NCI-H1436 (cell line): ENCODE measurements around the gene KCTD2.
"Not testable (repeated sequence)": the region's sequence is repeated elsewhere in the genome, so short reads cannot be mapped to it uniquely, and the experiment has no call there.

Experiments used
- DNase-seq: peaks from one replicate; lab custom pipeline; 2025; lab: John Stamatoyannopoulos, UW

The KCTD2 gene

DNA sequence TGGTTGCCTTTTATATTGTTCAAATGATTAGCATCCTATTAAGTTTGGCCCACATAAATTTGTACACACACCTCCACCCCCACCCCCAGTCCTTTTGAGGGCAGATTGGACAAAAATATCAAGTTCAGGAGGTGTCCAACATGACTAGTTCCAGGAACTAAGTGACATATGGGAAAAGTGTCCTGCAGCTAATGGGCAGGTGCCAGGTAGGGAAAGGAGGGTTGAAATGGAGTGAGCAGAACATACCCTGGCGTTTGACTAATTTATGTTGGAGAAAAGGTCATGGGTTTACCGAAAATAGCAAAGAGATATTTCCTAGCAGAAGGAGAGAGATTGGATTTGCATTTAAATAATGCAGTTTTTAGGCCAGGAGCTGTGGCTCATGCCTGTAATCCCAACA, 4.9 kb downstream of the KCTD2 start:
- no peak for DNase-seq

GRCh38 chr17:75059369-75060345, 12.6 kb downstream of the KCTD2 start:
- no peak for DNase-seq

DNA sequence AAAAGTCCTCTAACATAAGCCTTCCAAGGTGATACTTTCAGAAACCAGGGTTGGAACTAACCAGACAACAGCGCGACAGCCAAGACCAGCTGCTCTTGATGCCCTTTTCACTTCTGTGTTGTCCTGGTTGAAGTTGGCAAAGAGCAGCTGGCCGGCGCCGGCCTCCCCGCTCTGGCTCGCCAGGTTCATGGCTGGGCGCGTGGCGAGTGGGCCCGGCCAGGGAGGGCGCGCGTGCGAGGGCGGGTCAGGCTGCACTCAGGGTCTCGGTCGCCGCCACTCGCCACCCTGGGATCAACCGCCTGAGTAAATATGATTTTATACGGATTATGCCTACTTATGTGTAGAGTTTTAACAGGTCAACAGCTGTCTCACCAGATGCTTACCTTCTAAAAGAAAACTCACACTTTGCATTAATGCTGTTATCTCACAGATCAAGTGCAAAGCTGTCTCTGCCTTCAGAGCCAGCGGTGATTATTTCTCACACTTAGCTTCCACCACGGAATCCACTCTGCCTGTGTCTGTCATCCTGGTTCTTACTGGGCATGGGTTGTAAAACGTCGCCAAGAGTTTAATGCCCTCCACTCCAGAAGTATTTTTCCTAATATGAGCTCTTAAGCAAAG, 13.5 kb downstream of the KCTD2 start:
- DNase-seq = no peak

- no peak for DNase-seq
Observed at GRCh38 chr17:75061055-75061438, 14.0 kb downstream of the KCTD2 start.

GRCh38 chr17:75061618-75062017, 14.6 kb downstream of the KCTD2 start:
- DNase-seq = no peak

- DNase-seq = no peak
Observed at GRCh38 chr17:75063201-75063600, 16.2 kb downstream of the KCTD2 start.

DNA sequence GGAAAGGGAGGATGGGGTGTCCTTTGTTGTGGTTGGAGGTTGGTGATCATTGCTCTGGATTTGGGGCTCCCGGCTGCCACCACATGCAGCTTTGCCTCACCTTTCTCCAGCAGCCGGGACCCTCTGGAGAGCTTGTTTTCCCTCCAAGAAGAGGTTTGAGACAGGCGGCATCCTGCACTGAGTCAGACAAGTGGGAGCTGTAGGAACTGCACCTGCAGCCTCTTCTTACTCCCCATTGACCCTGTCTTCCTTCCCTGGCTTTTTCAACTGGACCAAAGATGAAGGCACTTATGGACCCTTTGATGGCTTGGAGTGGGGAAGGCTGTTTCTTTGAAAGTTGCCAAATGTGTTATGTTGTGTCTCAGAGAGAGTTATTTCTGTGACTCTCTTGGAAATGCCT, 16.6 kb downstream of the KCTD2 start:
- DNase-seq = no peak

DNA sequence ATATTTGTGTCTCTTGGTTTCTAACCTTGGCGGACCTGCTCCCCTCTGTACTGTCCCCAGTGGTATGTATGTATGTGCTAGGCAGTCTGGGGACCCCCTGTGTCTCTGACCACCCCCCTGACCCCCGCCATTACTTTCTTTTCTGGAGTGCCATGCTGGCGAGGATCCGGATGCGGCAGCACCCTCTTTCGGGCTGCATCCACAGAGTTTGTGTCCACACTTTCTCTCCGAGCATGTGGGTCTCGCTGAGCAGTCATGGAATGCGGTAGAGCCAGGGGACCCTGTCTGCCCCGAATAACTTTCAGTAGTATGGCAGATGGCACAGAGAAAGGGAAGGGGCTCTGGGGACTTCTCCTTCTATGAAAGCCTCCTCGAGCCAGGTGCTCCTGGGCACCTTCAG, 17.0 kb downstream of the KCTD2 start:
- DNase-seq = no peak

- DNase-seq = no peak
Observed at GRCh38 chr17:75064460-75064859, 17.4 kb downstream of the KCTD2 start.

- DNase-seq = no peak
Observed at GRCh38 chr17:75064867-75065561, 18.0 kb downstream of the KCTD2 start.

GRCh38 chr17:75065562-75066151, 18.6 kb downstream of the KCTD2 start:
- DNase-seq = no peak

DNA sequence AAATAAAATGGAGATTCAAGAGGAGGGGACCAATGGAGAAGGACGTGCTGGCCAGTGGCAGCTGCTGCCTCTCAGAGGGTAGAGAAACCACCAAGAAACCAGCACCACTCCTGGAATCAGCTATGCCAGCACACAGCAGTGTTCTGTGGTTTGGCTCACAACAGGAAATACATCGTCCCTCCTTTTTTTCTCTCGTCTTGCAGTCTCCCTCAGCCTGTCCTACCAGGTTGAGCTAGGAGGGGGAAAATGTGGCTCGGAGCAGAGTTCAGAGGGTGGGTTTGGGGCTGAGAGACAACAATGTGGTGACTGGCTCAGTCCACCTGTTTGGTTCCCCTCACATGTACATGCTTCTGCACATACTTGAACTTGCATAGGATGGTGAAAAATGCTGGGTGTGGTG, 20.8 kb downstream of the KCTD2 start:
- no peak for DNase-seq

- no peak for DNase-seq
Observed at GRCh38 chr17:75068750-75069149, 21.7 kb downstream of the KCTD2 start.

- no peak for DNase-seq
Observed at GRCh38 chr17:75069783-75070182, 22.8 kb downstream of the KCTD2 start.

GRCh38 chr17:75071478-75072271, 24.6 kb downstream of the KCTD2 start:
- not testable (repeated sequence) for DNase-seq

DNA sequence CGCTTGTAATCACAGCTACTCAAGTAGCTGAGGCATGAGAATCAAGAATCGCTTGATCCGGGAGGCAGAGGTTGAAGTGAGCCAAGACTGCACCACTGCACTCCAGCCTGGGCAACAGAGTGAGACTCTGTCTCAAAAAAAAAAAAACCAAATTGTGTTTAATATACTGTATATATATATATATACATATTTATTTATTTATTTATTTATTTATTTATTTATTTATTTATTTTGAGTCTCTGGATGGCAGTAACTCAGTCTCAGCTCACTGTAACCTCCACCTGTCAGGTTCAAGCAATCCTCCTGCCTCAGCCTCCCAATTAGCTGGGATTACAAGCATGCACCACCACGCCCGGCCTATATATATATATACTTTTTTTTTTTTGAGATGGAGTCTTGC, 25.9 kb downstream of the KCTD2 start:
- DNase-seq = not testable (repeated sequence)

GRCh38 chr17:75073618-75074047, 26.6 kb downstream of the KCTD2 start:
- no peak for DNase-seq

DNA sequence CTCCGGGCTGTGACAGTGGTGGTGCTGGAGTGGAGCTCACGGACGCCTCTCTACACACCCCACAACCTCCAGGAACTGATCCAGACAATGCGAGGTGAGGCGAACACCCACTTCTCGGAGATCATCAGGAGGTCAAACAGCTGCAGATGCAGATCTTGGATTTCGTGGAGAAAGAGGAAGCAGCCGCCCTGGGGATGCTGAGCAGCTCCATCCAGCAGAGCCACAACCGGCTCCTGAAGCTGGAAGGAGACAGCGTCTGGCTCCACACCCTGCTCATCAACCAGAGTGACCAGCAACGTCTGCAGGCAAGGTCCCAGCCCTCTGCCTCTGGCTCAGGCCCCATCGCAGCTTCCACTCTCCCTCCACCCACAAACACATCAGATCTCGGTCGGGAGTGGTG, 27.5 kb downstream of the KCTD2 start:
- DNase-seq = no peak

GRCh38 chr17:75075597-75076336, 28.7 kb downstream of the KCTD2 start:
- no peak for DNase-seq

DNA sequence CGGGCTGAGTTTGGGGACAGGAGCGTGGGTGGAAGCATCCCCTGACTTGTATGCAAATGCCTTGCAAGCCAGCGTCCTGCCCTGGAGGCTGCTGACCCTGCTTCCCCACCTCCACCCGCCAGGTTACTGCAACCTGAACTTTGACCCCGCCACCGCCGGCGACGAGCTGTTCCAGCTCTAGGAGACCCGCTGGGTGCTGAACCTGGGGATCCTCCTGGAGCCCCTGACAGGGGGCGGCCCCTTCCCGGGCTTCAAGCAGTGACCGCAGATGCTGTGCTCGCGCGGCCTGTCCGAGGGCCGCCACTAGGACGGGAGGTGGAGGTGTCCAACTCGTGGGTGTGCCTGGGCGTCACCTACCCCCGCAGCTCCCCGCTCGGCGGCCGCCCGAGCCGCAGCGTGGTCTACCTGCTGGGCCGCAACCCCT, 30.1 kb downstream of the KCTD2 start:
- no peak for DNase-seq
